HepG2 (cell line): Measurements from ENCODE around the gene FMNL2. TPM values are rescaled to one million over a fixed set of nuclear protein-coding genes. Genes with fewer than 3 reads are reported as not detected.
A peak's percentile ranks its signal among the peaks of the same experiment; 100 is the strongest.

Experiments used
- BHLHE40 ChIP-seq: IDR thresholded peaks from 2 replicates; pipeline ENCODE4 v1.6.1; 2011; ENCODE audit warnings: low read length, improper control_type of control experiment
- CAMTA2 ChIP-seq: sonication (generic); formaldehyde crosslinking; IDR thresholded peaks from 2 replicates; pipeline ENCODE4 v1.4.0; 2020; ENCODE audit warnings: mild to moderate bottlenecking, missing genetic modification reagents, borderline replicate concordance
- CENPX ChIP-seq: sonication (generic); formaldehyde crosslinking; IDR thresholded peaks from 2 replicates; pipeline ENCODE4 v1.9.0; 2021; ENCODE audit warnings: mild to moderate bottlenecking, missing genetic modification reagents, moderate library complexity
- FOXP1 ChIP-seq, 2 experiments: fragments of 450-650 bp in 1 of 2; IDR thresholded peaks; 2 replicates each; pipeline ENCODE4 v1.6.1; 2017 to 2018; ENCODE audit warnings: antibody characterized with exemption in 1 of 2
- ISX ChIP-seq: sonication (generic); formaldehyde crosslinking; conservative IDR thresholded peaks from 2 replicates; pipeline ENCODE4 v1.5.0; 2020; ENCODE audit warnings: missing genetic modification reagents
- MEF2D ChIP-seq: sonication (generic); formaldehyde crosslinking; IDR thresholded peaks from 2 replicates; pipeline ENCODE4 v1.5.1; 2020; ENCODE audit warnings: mild to moderate bottlenecking, missing genetic modification reagents
- MXD4 ChIP-seq: IDR thresholded peaks from 2 replicates; pipeline ENCODE4 v1.6.1; 2016; ENCODE audit warnings: mild to moderate bottlenecking, missing biosample characterization, missing genetic modification reagents
- PHF8 ChIP-seq: sonication (generic); formaldehyde crosslinking; IDR thresholded peaks from 2 replicates; pipeline ENCODE4 v1.5.0; 2020; ENCODE audit warnings: missing genetic modification reagents
- PRPF4 ChIP-seq: fragments of 200-400 bp; formaldehyde crosslinking; IDR thresholded peaks from 2 replicates; pipeline ENCODE4 v1.6.1; 2016; ENCODE audit warnings: low read length, low read depth; ENCODE audit not compliant: poor library complexity, severe bottlenecking
- SAFB2 ChIP-seq: sonication (generic); formaldehyde crosslinking; IDR thresholded peaks from 2 replicates; pipeline ENCODE4 v1.5.1; 2020; ENCODE audit warnings: missing genetic modification reagents, low read depth, mild to moderate bottlenecking, borderline replicate concordance
- TBX3 ChIP-seq: fragments of 450-650 bp; IDR thresholded peaks from 2 replicates; pipeline ENCODE4 v1.6.1; 2017; ENCODE audit warnings: antibody characterized with exemption, mild to moderate bottlenecking, inconsistent platforms, borderline replicate concordance
- ZNF225 ChIP-seq: sonication (generic); formaldehyde crosslinking; IDR thresholded peaks from 2 replicates; pipeline ENCODE4 v1.4.0; 2020; ENCODE audit warnings: mild to moderate bottlenecking, missing genetic modification reagents
- ZNF329 ChIP-seq: sonication (generic); formaldehyde crosslinking; IDR thresholded peaks from 2 replicates; pipeline ENCODE4 v1.9.0; 2021; ENCODE audit warnings: low read depth, mild to moderate bottlenecking, missing genetic modification reagents
- ZNF382 ChIP-seq: sonication (generic); formaldehyde crosslinking; IDR thresholded peaks from 2 replicates; pipeline ENCODE4 v1.5.0; 2020; ENCODE audit warnings: missing genetic modification reagents, mild to moderate bottlenecking, borderline replicate concordance
- ZNF510 ChIP-seq: sonication (generic); formaldehyde crosslinking; IDR thresholded peaks from 2 replicates; pipeline ENCODE4 v1.4.0; 2020; ENCODE audit warnings: low read depth, mild to moderate bottlenecking, missing genetic modification reagents
- ZNF550 ChIP-seq: sonication (generic); formaldehyde crosslinking; IDR thresholded peaks from 2 replicates; pipeline ENCODE4 v1.4.0; 2020; ENCODE audit warnings: mild to moderate bottlenecking, missing genetic modification reagents, borderline replicate concordance
- ZNF780A ChIP-seq: sonication (generic); formaldehyde crosslinking; IDR thresholded peaks from 2 replicates; pipeline ENCODE4 v1.8.0; 2022; ENCODE audit warnings: mild to moderate bottlenecking, missing genetic modification reagents, moderate library complexity
- ZSCAN21 ChIP-seq: sonication (generic); formaldehyde crosslinking; IDR thresholded peaks from 2 replicates; pipeline ENCODE4 v1.8.0; 2022; ENCODE audit warnings: mild to moderate bottlenecking, missing genetic modification reagents, moderate library complexity, borderline replicate concordance
- polyA plus RNA-seq, 8 experiments: library from polyadenylated mRNA; depleted of rRNA in 3 of 8; stranded (reverse) in 7 of 8; unstranded in 1 of 8; fragments of >200 nt; fragmentation: Illumina TruSeq in 4 of 8; extraction: Trizol in 4 of 8; gene quantifications; 2 replicates each; pipeline versions ENCODE4 v1.2.1 to v1.2.3, GENCODE V29; 2011 to 2016; ENCODE audit warnings: low read depth in 4 of 8, missing spikeins in 1 of 8, mixed read lengths in 1 of 8; ENCODE audit not compliant: insufficient read depth in 1 of 8
- total RNA-seq, 5 experiments: library from RNA; depleted of rRNA; stranded (reverse); fragments of >200 nt; fragmentation: Illumina TruSeq; extraction: Trizol; gene quantifications; 2 replicates each; pipeline ENCODE4 v1.2.3, GENCODE V29; 2016; ENCODE audit warnings: low read depth in 1 of 5
- TF ChIP-seq, protein P1 (sequence below): IDR thresholded peaks from 2 replicates; pipeline ENCODE4 v1.6.1; 2016; ENCODE audit warnings: mild to moderate bottlenecking
- TF ChIP-seq, protein P2 (sequence below): sonication (generic); formaldehyde crosslinking; IDR thresholded peaks from 2 replicates; pipeline ENCODE4 v1.4.0; 2020; ENCODE audit warnings: missing genetic modification reagents, low read depth, mild to moderate bottlenecking, borderline replicate concordance
- TF ChIP-seq, protein P3 (sequence below): sonication (generic); formaldehyde crosslinking; IDR thresholded peaks from 2 replicates; pipeline ENCODE4 v1.5.0; 2020; ENCODE audit warnings: mild to moderate bottlenecking, missing genetic modification reagents, moderate library complexity
- TF ChIP-seq, protein P4 (sequence below): sonication (generic); formaldehyde crosslinking; IDR thresholded peaks from 2 replicates; pipeline ENCODE4 v1.5.0; 2020; ENCODE audit warnings: mild to moderate bottlenecking, low read depth, missing genetic modification reagents, borderline replicate concordance
- TF ChIP-seq, protein P5 (sequence below): sonication (generic); formaldehyde crosslinking; IDR thresholded peaks from 2 replicates; pipeline ENCODE4 v1.5.0; 2020; ENCODE audit warnings: missing genetic modification reagents
- TF ChIP-seq, protein P6 (sequence below): sonication (generic); formaldehyde crosslinking; IDR thresholded peaks from 2 replicates; pipeline ENCODE4 v1.4.0; 2020; ENCODE audit warnings: missing genetic modification reagents, borderline replicate concordance

The FMNL2 gene
- total and polyA plus RNA-seq, 2 of the 13 experiments (the other 11 are each of a cell fraction or from before 2014, with no cell fraction given): 66.5 to 67.7 TPM

DNA sequence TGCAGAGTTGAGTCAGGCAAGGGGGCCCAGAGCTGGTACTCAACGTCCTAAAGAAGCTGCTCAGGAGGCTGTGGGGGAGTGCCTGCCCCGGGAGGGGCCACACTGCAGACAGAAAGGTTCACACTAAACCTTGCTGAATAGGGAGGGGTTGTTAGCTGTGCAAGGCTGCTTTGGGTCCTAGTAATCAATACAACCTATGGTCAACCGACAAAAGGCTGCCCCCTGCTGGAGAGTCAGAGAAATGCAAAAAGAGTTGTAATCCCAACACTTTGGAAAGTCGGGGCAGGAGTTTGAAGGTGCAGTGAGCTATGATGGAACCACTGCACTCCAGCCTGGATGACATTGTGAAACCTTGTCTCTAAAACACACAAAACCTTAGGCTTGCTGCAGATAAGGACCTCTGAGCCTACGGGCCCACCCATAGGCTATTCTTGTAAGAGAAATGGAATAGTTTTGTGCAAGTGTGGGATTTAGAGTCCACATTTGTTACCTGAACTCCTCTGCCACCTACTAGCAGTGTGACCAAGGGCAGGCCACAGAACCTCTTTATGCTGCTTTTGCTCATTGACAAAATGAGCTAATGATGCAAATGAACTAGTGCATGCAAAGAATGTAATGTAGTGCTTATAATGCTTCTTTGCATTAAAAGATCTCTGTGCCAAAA is 300.8 kb downstream of the FMNL2 start (continued):
- TF ChIP-seq TBX3 (no peak), CAMTA2 (no peak), ZNF382 (CRISPR knock-in tag) (no peak), ZNF510 (no peak), PHF8 (CRISPR knock-in tag) (no peak), ZNF329 (CRISPR knock-in tag) (no peak), SAFB2 (CRISPR knock-in tag) (no peak), ISX (no peak), ZSCAN21 (CRISPR knock-in tag) (no peak), ZNF225 (CRISPR knock-in tag) (no peak), BHLHE40 (no peak), CENPX (CRISPR knock-in tag) (no peak), MEF2D (no peak), PRPF4 (no peak), ZNF780A (no peak), FOXP1 (IDR thresholded peaks at IDR 0.05) (no peak), FOXP1 (CRISPR knock-in tag; IDR thresholded peaks at IDR 0.05) (no peak), ZNF550 (CRISPR knock-in tag) (no peak; the same call in 1 of the 2 replicates), MXD4 (CRISPR knock-in tag) (no peak)
- TF ChIP-seq, protein P1, sequence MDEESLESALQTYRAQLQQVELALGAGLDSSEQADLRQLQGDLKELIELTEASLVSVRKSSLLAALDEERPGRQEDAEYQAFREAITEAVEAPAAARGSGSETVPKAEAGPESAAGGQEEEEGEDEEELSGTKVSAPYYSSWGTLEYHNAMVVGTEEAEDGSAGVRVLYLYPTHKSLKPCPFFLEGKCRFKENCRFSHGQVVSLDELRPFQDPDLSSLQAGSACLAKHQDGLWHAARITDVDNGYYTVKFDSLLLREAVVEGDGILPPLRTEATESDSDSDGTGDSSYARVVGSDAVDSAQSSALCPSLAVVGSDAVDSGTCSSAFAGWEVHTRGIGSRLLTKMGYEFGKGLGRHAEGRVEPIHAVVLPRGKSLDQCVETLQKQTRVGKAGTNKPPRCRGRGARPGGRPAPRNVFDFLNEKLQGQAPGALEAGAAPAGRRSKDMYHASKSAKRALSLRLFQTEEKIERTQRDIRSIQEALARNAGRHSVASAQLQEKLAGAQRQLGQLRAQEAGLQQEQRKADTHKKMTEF (CRISPR knock-in tag): no peak
- TF ChIP-seq, protein P2, sequence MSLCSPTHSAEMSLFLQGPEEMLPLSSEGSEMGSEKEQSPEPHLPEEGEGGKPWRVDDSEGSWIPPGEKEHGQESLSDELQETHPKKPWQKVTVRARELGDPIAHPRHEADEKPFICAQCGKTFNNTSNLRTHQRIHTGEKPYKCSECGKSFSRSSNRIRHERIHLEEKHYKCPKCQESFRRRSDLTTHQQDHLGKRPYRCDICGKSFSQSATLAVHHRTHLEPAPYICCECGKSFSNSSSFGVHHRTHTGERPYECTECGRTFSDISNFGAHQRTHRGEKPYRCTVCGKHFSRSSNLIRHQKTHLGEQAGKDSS (CRISPR knock-in tag): no peak
- TF ChIP-seq, protein P3, sequence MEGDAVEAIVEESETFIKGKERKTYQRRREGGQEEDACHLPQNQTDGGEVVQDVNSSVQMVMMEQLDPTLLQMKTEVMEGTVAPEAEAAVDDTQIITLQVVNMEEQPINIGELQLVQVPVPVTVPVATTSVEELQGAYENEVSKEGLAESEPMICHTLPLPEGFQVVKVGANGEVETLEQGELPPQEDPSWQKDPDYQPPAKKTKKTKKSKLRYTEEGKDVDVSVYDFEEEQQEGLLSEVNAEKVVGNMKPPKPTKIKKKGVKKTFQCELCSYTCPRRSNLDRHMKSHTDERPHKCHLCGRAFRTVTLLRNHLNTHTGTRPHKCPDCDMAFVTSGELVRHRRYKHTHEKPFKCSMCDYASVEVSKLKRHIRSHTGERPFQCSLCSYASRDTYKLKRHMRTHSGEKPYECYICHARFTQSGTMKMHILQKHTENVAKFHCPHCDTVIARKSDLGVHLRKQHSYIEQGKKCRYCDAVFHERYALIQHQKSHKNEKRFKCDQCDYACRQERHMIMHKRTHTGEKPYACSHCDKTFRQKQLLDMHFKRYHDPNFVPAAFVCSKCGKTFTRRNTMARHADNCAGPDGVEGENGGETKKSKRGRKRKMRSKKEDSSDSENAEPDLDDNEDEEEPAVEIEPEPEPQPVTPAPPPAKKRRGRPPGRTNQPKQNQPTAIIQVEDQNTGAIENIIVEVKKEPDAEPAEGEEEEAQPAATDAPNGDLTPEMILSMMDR (CRISPR knock-in tag): peak; percentile 94
- TF ChIP-seq, protein P4, sequence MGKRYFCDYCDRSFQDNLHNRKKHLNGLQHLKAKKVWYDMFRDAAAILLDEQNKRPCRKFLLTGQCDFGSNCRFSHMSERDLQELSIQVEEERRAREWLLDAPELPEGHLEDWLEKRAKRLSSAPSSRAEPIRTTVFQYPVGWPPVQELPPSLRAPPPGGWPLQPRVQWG (CRISPR knock-in tag): no peak
- TF ChIP-seq, protein P5, sequence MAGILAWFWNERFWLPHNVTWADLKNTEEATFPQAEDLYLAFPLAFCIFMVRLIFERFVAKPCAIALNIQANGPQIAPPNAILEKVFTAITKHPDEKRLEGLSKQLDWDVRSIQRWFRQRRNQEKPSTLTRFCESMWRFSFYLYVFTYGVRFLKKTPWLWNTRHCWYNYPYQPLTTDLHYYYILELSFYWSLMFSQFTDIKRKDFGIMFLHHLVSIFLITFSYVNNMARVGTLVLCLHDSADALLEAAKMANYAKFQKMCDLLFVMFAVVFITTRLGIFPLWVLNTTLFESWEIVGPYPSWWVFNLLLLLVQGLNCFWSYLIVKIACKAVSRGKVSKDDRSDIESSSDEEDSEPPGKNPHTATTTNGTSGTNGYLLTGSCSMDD (CRISPR knock-in tag): no peak
- TF ChIP-seq, protein P6, sequence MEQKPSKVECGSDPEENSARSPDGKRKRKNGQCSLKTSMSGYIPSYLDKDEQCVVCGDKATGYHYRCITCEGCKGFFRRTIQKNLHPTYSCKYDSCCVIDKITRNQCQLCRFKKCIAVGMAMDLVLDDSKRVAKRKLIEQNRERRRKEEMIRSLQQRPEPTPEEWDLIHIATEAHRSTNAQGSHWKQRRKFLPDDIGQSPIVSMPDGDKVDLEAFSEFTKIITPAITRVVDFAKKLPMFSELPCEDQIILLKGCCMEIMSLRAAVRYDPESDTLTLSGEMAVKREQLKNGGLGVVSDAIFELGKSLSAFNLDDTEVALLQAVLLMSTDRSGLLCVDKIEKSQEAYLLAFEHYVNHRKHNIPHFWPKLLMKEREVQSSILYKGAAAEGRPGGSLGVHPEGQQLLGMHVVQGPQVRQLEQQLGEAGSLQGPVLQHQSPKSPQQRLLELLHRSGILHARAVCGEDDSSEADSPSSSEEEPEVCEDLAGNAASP: no peak
